Lung (tissue), 16 donors: ENCODE results near the gene OSGIN1. TPM values are rescaled to one million over a fixed set of nuclear protein-coding genes. Genes with fewer than 3 reads are reported as not detected.
A peak's percentile ranks its signal among the peaks of the same experiment; 100 is the strongest.

Source experiments
- ATAC-seq: fragments of 200-7000 bp; cut with Tn5 transposase; one replicate; pipeline ENCODE4 v1.9.1; 2020; ENCODE audit warnings: moderate number of reproducible peaks; ENCODE audit not compliant: insufficient read depth, low FRiP score
- DNase-seq, 3 donors: peaks; one replicate each; pipeline ENCODE4 v3.0.0-alpha.2; 2013 to 2017
- H3K27ac ChIP-seq, 2 donors: one replicate each; pipeline ENCODE4 v1.5.1; 2013; ENCODE audit warnings: mild to moderate bottlenecking in 2 of 2, moderate library complexity in 2 of 2, control low read depth in 1 of 2, inconsistent platforms in 1 of 2, low read depth in 1 of 2, low read length in 1 of 2
- H3K27me3 ChIP-seq, 3 donors: one replicate each; pipeline ENCODE4 v1.5.1; 2013; ENCODE audit warnings: low read length in 2 of 3; ENCODE audit not compliant: control insufficient read depth in 3 of 3, insufficient read depth in 3 of 3
- H3K36me3 ChIP-seq, 4 donors: one replicate each; pipeline ENCODE4 v1.5.1; 2013; ENCODE audit warnings: low read length in 4 of 4, mild to moderate bottlenecking in 1 of 4, moderate library complexity in 1 of 4; ENCODE audit not compliant: control insufficient read depth in 4 of 4, insufficient read depth in 4 of 4
- H3K4me1 ChIP-seq, 5 donors: one replicate each; pipeline ENCODE4 v1.5.1; 2013; ENCODE audit warnings: low read length in 5 of 5, mild to moderate bottlenecking in 2 of 5, moderate library complexity in 1 of 5; ENCODE audit not compliant: control insufficient read depth in 5 of 5, insufficient read depth in 5 of 5
- H3K4me3 ChIP-seq: one replicate; pipeline ENCODE4 v1.5.1; 2013; ENCODE audit warnings: mild to moderate bottlenecking, control low read depth, moderate library complexity
- H3K9ac ChIP-seq, 2 donors: one replicate each; pipeline ENCODE4 v1.5.1; 2013; ENCODE audit warnings: low read length in 2 of 2, control low read depth in 1 of 2; ENCODE audit not compliant: insufficient read depth in 1 of 2
- H3K9me3 ChIP-seq, 4 donors: one replicate each; pipeline ENCODE4 v1.5.1; 2013; ENCODE audit warnings: low read length in 3 of 4, mild to moderate bottlenecking in 1 of 4, moderate library complexity in 1 of 4; ENCODE audit not compliant: control insufficient read depth in 4 of 4, insufficient read depth in 3 of 4
- CTCF ChIP-seq: IDR thresholded peaks from 2 replicates; pipeline ENCODE4 v1.5.1; 2012; ENCODE audit warnings: mild to moderate bottlenecking; ENCODE audit errors: control extremely low read depth, extremely low read depth
- WGBS, 2 donors: extraction: QIAGEN DNeasy Blood & Tissue Kit; methylation state at CpG; one replicate each; pipeline ENCODE4 v1.1.7; 2013; 5-methylcytosine and 5-hydroxymethylcytosine counted together
- long read RNA-seq, 5 donors: transcript quantifications; one replicate each; lab custom pipeline, GENCODE V29; 2026
- polyA plus RNA-seq, 2 donors: library from polyadenylated mRNA; stranded (reverse); fragments of 200-250 nt; gene quantifications; one replicate each; pipeline ENCODE4 v1.2.1, GENCODE V29; 2013
- total RNA-seq, 2 donors: library from RNA; depleted of rRNA in 1 of 2; stranded (reverse); fragments of >200 nt in 1 of 2; gene quantifications; one replicate each; pipeline ENCODE4 v1.2.1, GENCODE V29; 2014 to 2021
- donor health status: control.
- donor health status: control.
- donor health status: Bipolar disorder and iron deficiency.
- donor health status: healthy.
- donor health status: DM: yes; HTN: yes; CAD: no.

The OSGIN1 gene
- total RNA-seq (10 to 100 TPM in 1 of 2 donors, 1 to 10 TPM in 1; 1.5 to 17.0 TPM), polyA plus RNA-seq (10 to 100 TPM; 10.7 to 17.9 TPM)
- long read RNA-seq, donor 1 = 0 reads
- long read RNA-seq, donor 2 = 0 reads
- long read RNA-seq, donor 3 = 0 reads
- long read RNA-seq, donor 4 = 0 reads
- long read RNA-seq, donor 5 = 0 reads

- Histone ChIP-seq H3K36me3 (peaks cover 0 to 5% (median 0%) of the 10 kb centered on the region in 4 donors), H3K4me1 (peaks cover 0 to 17% (median 5%) of the 10 kb centered on the region in 5 donors), H3K4me3 (peak within 1 kb of the TSS; percentile 58), H3K9ac (no peak within 1 kb of the TSS), H3K27ac (peak within 1 kb of the TSS; percentile 94 to 95), H3K27me3 (no peaks in the 10 kb centered on the region), H3K9me3 (no peaks in the 10 kb centered on the region)
- ATAC-seq (peak; percentile 91), DNase-seq (peak; percentile 78 to 89 (median 84))
- TF ChIP-seq CTCF = no peak
- WGBS, 2 donors = 1 to 5% methylated on average over 30 of the region's 30 CpGs
These were observed at the start of gene OSGIN1 for GRCh38 chr16:83952940-83953795. Gene OSGIN1, plus strand, starts transcription at chr16:83953240. Its CDS starts 4,432 bp downstream, at chr16:83957672.

GRCh38 chr16:83903751-83904150 lies 49.3 kb upstream of the OSGIN1 start:
- no peaks in the 10 kb centered on the region for H3K9me3 ChIP-seq
- H3K9ac ChIP-seq = no peak overlapping the region
- no peak for ATAC-seq
- WGBS, 2 donors = 79 to 86% methylated on average over 10 of the region's 10 CpGs
- H3K4me1 ChIP-seq = peaks cover 0 to 22% (median 6%) of the 10 kb centered on the region in 5 donors
- peaks cover under 1 to 13% (median 8%) of the 10 kb centered on the region in 4 donors for H3K36me3 ChIP-seq
- no peak overlapping the region for H3K4me3 ChIP-seq
- no peak for TF ChIP-seq CTCF
- no peaks in the 10 kb centered on the region for H3K27me3 ChIP-seq
- peak overlapping the region in 1 of 2 donors; percentile 94 for H3K27ac ChIP-seq
- DNase-seq = peak; percentile 45 to 49 (median 46)

- Histone ChIP-seq H3K9me3 (no peaks in the 10 kb centered on the region), H3K36me3 (peaks cover 7 to 24% (median 9%) of the 10 kb centered on the region in 4 donors), H3K4me3 (no peak overlapping the region), H3K27ac (no peak overlapping the region), H3K9ac (no peak overlapping the region), H3K4me1 (peaks cover 0 to 11% (median 3%) of the 10 kb centered on the region in 5 donors), H3K27me3 (no peaks in the 10 kb centered on the region)
- DNase-seq (peak in 2 of 3 donors; percentile 69 to 84), ATAC-seq (no peak)
- no peak for TF ChIP-seq CTCF
- 71 to 79% methylated on average over 8 of the region's 8 CpGs for WGBS, 2 donors
These were observed 46.4 kb upstream of the OSGIN1 start for GRCh38 chr16:83906683-83907082.
